Caco-2 (cell line): ENCODE results near the gene NBAS. TPM values are rescaled to one million over a fixed set of nuclear protein-coding genes. Genes with fewer than 3 reads are reported as not detected.

Source experiments
- BruUV-seq: library from RNA; stranded (reverse); fragments of 400-500 nt; replicated peaks from 2 replicates; lab custom pipeline; 2021; lab: Mats Ljungman, UMichigan
- CTCF ChIA-PET: fragments of 300-600 bp; sonication (Branson Sonifier 250); formaldehyde crosslinking; loops from one replicate; lab custom pipeline; 2022; ENCODE audit warnings: antibody characterized with exemption; lab: Charles Lee
- POLR2A ChIA-PET: fragments of 300-600 bp; sonication (Branson Sonifier 250); formaldehyde crosslinking; loops from one replicate; lab custom pipeline; 2022; ENCODE audit warnings: antibody characterized with exemption; lab: Charles Lee
- DNase-seq, 2 experiments: peaks; one replicate each; pipeline versions ENCODE4 v3.0.0 to v3.0.0-alpha.2; 2020 to 2022
- H3K27me3 ChIP-seq: replicated peaks from 2 replicates; pipeline ENCODE4 v1.6.0; 2011; ENCODE audit warnings: low read length; ENCODE audit not compliant: control insufficient read depth, insufficient read depth
- H3K36me3 ChIP-seq: 2 replicates; pipeline ENCODE4 v1.5.1; 2011; ENCODE audit warnings: low read length; ENCODE audit not compliant: control insufficient read depth, insufficient read depth
- H3K4me1 ChIP-seq: fragments of 250-450 bp; sonication (Bioruptor Pico); 2 replicates; pipeline ENCODE4 v1.5.1; 2020; ENCODE audit warnings: mild to moderate bottlenecking
- H3K4me3 ChIP-seq: 2 replicates; pipeline ENCODE4 v1.5.1; 2011; ENCODE audit warnings: low read depth, mild to moderate bottlenecking, control low read depth, low read length
- H3K9me3 ChIP-seq: fragments of 250-450 bp; sonication (Bioruptor Pico); 2 replicates; pipeline ENCODE4 v1.5.1; 2020; ENCODE audit warnings: mild to moderate bottlenecking, moderate library complexity
- H3K27ac Mint-ChIP-seq: one replicate; pipeline ENCODE4 v1.8.0; 2022; ENCODE audit warnings: mixed read lengths; ENCODE audit not compliant: unreplicated experiment
- H3K27me3 Mint-ChIP-seq: one replicate; pipeline ENCODE4 v1.8.0; 2022; ENCODE audit warnings: mixed read lengths; ENCODE audit not compliant: insufficient read depth, unreplicated experiment
- H3K36me3 Mint-ChIP-seq: one replicate; pipeline ENCODE4 v1.8.0; 2022; ENCODE audit warnings: mild to moderate bottlenecking, mixed read lengths; ENCODE audit not compliant: insufficient read depth, unreplicated experiment
- H3K4me1 Mint-ChIP-seq: one replicate; pipeline ENCODE4 v1.8.0; 2022; ENCODE audit warnings: low read depth, mixed read lengths; ENCODE audit not compliant: unreplicated experiment
- H3K4me3 Mint-ChIP-seq: one replicate; pipeline ENCODE4 v1.8.0; 2022; ENCODE audit warnings: mild to moderate bottlenecking, moderate library complexity, mixed read lengths; ENCODE audit not compliant: unreplicated experiment
- H3K9me3 Mint-ChIP-seq: one replicate; pipeline ENCODE4 v1.8.0; 2022; ENCODE audit warnings: mixed read lengths; ENCODE audit not compliant: unreplicated experiment
- intact Hi-C: fragments of 100-400 bp; cut with micrococcal nuclease; formaldehyde crosslinking; loops from one replicate; pipeline ENCODE4 v1.10.0; 2022; ENCODE audit not compliant: unreplicated experiment
- total RNA-seq: library from RNA; stranded (reverse); gene quantifications from 2 replicates; pipeline ENCODE4 v1.2.3, GENCODE V29; 2022
- TF ChIP-seq, protein P1 (sequence below), 2 experiments: fragments of 200-600 bp in 1 of 2; IDR thresholded peaks; 1 replicate in 1 of 2; 2 replicates in 1 of 2; pipeline versions ENCODE4 v1.5.1 to v1.8.0; 2011 to 2022; ENCODE audit warnings: antibody characterized with exemption in 1 of 2, control low read depth in 1 of 2, inconsistent platforms in 1 of 2, low read depth in 1 of 2, low read length in 1 of 2, mild to moderate bottlenecking in 1 of 2, moderate library complexity in 1 of 2; ENCODE audit not compliant: insufficient read depth in 1 of 2, severe bottlenecking in 1 of 2, unreplicated experiment in 1 of 2

The NBAS gene
- total RNA-seq, 1 experiment from 2014 or later: 31.1 TPM

DNA sequence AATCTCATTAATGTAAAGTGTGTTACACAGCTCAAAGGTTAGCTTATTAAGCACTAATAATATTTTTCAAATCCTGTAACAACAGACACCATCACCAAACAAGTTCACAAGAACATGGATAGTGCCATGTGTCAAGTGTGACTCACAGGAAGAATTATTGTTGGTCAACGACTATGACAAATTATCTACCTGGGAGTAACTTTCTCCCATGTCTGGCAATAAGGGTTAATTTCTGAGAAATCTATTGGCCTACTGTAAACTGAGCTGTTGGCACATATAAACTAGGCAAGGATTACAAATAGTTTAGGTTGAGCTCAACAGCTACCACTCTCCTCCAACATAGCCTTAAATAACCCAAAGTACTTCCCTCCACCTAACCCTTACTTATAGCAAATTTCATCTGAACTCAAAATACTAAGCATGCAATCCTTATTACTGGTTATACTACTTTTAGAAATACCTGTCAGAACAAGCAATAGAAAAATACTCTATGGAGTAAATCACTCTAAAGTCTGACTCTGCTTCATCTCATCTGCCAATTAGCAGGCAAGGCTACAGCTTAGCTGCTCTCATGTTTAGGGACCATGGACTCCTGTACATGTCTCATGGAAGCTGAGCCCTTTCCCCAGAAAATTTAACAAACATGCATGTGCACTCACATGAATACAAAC lies 223.0 kb downstream of the NBAS start:
- DNase-seq: no peak
- Histone ChIP-seq H3K36me3 (no peaks in the 10 kb centered on the region), H3K4me1 (no peaks in the 10 kb centered on the region), H3K27me3 (no peaks in the 10 kb centered on the region), H3K4me3 (no peak overlapping the region), H3K9me3 (no peaks in the 10 kb centered on the region)
- POLR2A ChIA-PET: no interaction called here
- Mint-ChIP-seq H3K4me1 (no peaks in the 10 kb centered on the region), H3K4me3 (no peak overlapping the region), H3K9me3 (no peaks in the 10 kb centered on the region), H3K27ac (no peak overlapping the region), H3K36me3 (no peaks in the 10 kb centered on the region), H3K27me3 (no peaks in the 10 kb centered on the region)
- TF ChIP-seq, protein P1, sequence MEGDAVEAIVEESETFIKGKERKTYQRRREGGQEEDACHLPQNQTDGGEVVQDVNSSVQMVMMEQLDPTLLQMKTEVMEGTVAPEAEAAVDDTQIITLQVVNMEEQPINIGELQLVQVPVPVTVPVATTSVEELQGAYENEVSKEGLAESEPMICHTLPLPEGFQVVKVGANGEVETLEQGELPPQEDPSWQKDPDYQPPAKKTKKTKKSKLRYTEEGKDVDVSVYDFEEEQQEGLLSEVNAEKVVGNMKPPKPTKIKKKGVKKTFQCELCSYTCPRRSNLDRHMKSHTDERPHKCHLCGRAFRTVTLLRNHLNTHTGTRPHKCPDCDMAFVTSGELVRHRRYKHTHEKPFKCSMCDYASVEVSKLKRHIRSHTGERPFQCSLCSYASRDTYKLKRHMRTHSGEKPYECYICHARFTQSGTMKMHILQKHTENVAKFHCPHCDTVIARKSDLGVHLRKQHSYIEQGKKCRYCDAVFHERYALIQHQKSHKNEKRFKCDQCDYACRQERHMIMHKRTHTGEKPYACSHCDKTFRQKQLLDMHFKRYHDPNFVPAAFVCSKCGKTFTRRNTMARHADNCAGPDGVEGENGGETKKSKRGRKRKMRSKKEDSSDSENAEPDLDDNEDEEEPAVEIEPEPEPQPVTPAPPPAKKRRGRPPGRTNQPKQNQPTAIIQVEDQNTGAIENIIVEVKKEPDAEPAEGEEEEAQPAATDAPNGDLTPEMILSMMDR (IDR thresholded peaks at IDR 0.05; ENCODE audit: insufficient read depth in 1 of 2, low read depth in 1 of 2, low read length in 1 of 2, severe bottlenecking in 1 of 2, unreplicated experiment in 1 of 2): no peak
- BruUV-seq: no TSS peak
- CTCF ChIA-PET: no interaction called here
- intact Hi-C loops: no loop called here

DNA sequence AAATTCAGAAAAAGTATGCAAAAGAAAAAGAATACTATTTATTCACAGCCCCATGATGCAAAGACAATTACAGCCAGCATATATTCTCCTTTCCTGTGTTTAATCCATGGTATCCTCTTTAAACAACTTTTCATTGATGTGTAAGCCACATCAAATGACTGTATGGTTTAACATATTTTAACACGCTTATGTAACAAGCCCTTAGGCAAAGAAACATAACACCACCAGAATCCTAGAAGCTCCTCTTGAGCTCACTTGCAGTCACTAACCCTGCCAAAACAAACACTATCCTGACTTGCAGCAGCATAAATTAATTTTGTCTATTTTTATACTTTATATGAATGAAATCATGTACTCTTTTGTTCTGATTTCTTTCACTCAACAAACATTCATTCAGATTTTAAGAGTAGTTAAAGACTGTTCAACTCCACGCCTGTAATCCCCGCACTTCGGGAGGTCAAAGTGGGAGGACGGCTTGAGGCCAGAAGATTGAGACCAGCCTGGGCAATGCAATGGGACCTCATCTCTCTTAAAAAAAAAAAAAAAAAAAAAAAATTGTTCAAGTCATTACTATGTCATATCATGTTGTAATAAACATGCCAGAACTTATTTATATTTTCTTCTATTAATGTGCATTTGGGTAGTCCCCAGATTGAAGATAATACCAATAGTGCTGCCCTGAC lies 226.3 kb downstream of the NBAS start:
- CTCF ChIA-PET: interaction anchor here (0.6 kb wide), 1 partner anchor 388 kb away, joined by 3 read pairs; no protein-coding TSS in a partner anchor
- Mint-ChIP-seq H3K4me1 (no peaks in the 10 kb centered on the region), H3K9me3 (no peaks in the 10 kb centered on the region), H3K27me3 (no peaks in the 10 kb centered on the region), H3K4me3 (no peak overlapping the region), H3K27ac (no peak overlapping the region), H3K36me3 (no peaks in the 10 kb centered on the region)
- TF ChIP-seq, protein P1 (IDR thresholded peaks at IDR 0.05; ENCODE audit: insufficient read depth in 1 of 2, low read depth in 1 of 2, low read length in 1 of 2, severe bottlenecking in 1 of 2, unreplicated experiment in 1 of 2): no peak
- no peak for DNase-seq
- Histone ChIP-seq H3K9me3 (no peaks in the 10 kb centered on the region), H3K4me1 (no peaks in the 10 kb centered on the region), H3K36me3 (no peaks in the 10 kb centered on the region), H3K27me3 (no peaks in the 10 kb centered on the region), H3K4me3 (no peak overlapping the region)
- intact Hi-C loops: no loop called here
- POLR2A ChIA-PET: no interaction called here
- no TSS peak for BruUV-seq

DNA sequence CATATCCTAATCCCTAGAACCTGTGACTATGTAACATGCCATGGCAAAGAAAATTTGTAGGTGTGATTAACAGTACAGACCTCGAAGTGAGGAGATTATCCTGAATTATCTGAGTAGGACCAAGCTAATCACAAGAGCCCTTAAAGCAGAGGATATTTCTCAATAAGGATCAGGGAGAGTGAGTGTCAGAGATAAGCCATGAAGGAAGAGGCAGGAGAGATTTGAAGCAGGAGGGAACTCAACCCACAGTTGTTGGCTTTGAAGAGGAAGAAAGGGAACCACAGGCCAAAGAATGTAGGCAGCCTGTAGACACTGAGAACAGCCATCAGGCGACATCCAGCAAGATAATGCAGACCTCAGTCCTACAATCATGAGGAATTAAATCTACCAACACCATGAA lies 229.3 kb downstream of the NBAS start:
- TF ChIP-seq, protein P1 (IDR thresholded peaks at IDR 0.05; ENCODE audit: insufficient read depth in 1 of 2, low read depth in 1 of 2, low read length in 1 of 2, severe bottlenecking in 1 of 2, unreplicated experiment in 1 of 2): no peak
- ChIA-PET CTCF (no interaction called here), POLR2A (no interaction called here)
- Histone ChIP-seq H3K27me3 (no peaks in the 10 kb centered on the region), H3K4me3 (no peak overlapping the region), H3K36me3 (no peaks in the 10 kb centered on the region), H3K9me3 (no peaks in the 10 kb centered on the region), H3K4me1 (no peaks in the 10 kb centered on the region)
- Mint-ChIP-seq H3K36me3 (no peaks in the 10 kb centered on the region), H3K4me3 (no peak overlapping the region), H3K27ac (no peak overlapping the region), H3K9me3 (no peaks in the 10 kb centered on the region), H3K27me3 (no peaks in the 10 kb centered on the region), H3K4me1 (no peaks in the 10 kb centered on the region)
- DNase-seq: no peak
- intact Hi-C loops: no loop called here
- BruUV-seq: no TSS peak
